ENCODE results near the gene KRTAP3-3.

GRCh38 chr17:41013606-41014005, 19.6 kb upstream of the KRTAP3-3 start:
- no peak for TF ChIP-seq CTCF (IDR thresholded peaks at IDR 0.05; ENCODE audit: insufficient read depth, low read length, poor library complexity, severe bottlenecking)
- no peak for TF ChIP-seq EZH2phosphoT487 (conservative IDR thresholded peaks at IDR 0.05; ENCODE audit: low read length)

All from SU-DHL-6 (cell line).